ENCODE measurements around the gene IL13RA2. TPM values are rescaled to one million over a fixed set of nuclear protein-coding genes. Genes with fewer than 3 reads are reported as not detected.

Gene IL13RA2
- total RNA-seq, 2 experiments from 2014 or later: not detected

DNA sequence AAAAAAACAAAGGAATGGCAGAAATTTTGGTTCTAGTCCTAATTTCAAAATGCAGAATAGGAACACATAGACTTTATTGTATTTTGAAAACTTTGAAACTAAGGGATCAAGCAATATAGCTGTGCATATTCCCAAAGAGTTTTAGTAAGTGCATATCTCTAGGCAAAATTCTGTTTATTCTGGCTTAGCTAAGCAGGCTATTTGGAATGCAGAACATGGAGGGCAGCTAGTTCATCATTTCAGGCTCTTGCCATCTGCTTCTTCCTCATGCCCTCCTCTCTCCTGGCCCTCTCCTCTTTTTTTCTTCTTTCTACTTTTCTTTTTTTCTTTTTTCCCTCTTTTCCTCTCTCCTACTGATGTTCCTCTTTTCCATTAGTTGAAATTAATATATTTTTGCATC lies 12.0 kb upstream of the IL13RA2 start:
- no peak overlapping the region for H3K27ac Mint-ChIP-seq
- H3K4me1 Mint-ChIP-seq: no peaks in the 10 kb centered on the region
- H3K27me3 Mint-ChIP-seq: no peaks in the 10 kb centered on the region
- no peaks in the 10 kb centered on the region for H3K36me3 Mint-ChIP-seq
- no peaks in the 10 kb centered on the region for H3K9me3 Mint-ChIP-seq
- ATAC-seq (ENCODE audit: low read depth) (no peak), DNase-seq (no peak)
- no peak overlapping the region for H3K4me3 Mint-ChIP-seq
- POLR2A ChIA-PET: no interaction called here

DNA sequence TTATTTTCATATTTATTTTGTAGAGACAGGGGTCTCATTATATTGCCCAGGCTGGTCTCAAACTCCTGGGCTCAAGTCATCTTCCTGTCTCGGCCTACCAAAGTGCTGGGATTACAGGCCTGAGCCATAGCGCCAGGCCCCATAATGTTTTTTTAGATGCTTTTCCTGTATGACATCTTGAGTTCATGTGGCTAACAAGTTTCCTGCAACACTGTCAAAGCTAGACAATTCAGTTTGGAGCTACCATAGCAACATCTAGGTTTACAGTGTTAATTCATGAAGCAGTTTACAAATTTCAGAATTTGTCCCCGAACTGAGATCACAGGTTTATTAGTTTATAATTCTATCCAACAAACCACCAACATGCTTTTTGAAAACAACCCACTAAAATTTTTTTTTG lies 6.4 kb upstream of the IL13RA2 start:
- no peak overlapping the region for H3K4me3 Mint-ChIP-seq
- no peaks in the 10 kb centered on the region for H3K9me3 Mint-ChIP-seq
- no peaks in the 10 kb centered on the region for H3K36me3 Mint-ChIP-seq
- no peak overlapping the region for H3K27ac Mint-ChIP-seq
- DNase-seq: no peak
- H3K4me1 Mint-ChIP-seq: no peaks in the 10 kb centered on the region
- POLR2A ChIA-PET: no interaction called here
- no peaks in the 10 kb centered on the region for H3K27me3 Mint-ChIP-seq
- no peak for ATAC-seq (ENCODE audit: low read depth)

DNA sequence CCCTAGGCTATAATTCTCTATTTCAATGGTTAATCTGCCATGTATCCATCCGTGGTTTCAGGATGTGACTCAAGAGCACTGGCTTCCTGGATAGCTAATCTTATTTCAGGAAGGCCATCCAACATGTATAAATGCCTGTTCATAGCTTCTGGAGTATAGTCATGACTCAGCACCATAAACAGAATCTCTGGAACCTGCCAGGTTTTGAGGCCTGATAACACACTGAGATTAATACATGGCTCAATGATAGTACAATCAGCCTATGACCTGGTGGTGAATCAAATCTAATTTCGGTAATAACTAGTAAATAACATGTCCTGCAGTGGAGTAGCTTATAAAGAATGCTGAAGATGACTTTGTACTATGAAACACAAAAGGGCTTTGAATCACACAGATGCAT lies 5.7 kb upstream of the IL13RA2 start:
- Mint-ChIP-seq H3K4me1 (no peaks in the 10 kb centered on the region), H3K4me3 (no peak overlapping the region), H3K9me3 (no peaks in the 10 kb centered on the region), H3K27me3 (no peaks in the 10 kb centered on the region), H3K27ac (no peak overlapping the region), H3K36me3 (no peaks in the 10 kb centered on the region)
- DNase-seq (no peak), ATAC-seq (ENCODE audit: low read depth) (no peak)
- POLR2A ChIA-PET: no interaction called here

DNA sequence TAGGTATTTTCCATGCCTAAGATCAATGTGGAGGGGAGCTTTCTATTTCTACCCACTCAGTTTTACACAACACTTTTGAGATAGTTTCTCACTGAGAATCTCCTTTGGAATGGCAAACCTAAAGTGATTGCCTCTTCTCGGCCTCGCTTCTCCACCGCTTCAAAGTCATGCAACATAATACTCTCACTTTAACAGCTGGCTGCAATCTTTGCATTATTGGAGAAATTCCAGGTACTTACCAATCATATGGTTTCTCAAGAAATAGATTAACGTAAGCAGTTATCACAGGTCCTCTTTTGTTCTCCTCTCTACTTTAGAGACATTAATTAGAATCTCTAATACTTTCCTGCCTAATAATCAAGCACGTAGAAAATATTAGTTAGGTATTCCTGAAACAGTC lies 3.7 kb upstream of the IL13RA2 start:
- H3K36me3 Mint-ChIP-seq: no peaks in the 10 kb centered on the region
- no peak for DNase-seq
- POLR2A ChIA-PET: no interaction called here
- no peaks in the 10 kb centered on the region for H3K9me3 Mint-ChIP-seq
- H3K27me3 Mint-ChIP-seq: no peaks in the 10 kb centered on the region
- no peak overlapping the region for H3K4me3 Mint-ChIP-seq
- no peak overlapping the region for H3K27ac Mint-ChIP-seq
- no peak for ATAC-seq (ENCODE audit: low read depth)
- no peaks in the 10 kb centered on the region for H3K4me1 Mint-ChIP-seq

DNA sequence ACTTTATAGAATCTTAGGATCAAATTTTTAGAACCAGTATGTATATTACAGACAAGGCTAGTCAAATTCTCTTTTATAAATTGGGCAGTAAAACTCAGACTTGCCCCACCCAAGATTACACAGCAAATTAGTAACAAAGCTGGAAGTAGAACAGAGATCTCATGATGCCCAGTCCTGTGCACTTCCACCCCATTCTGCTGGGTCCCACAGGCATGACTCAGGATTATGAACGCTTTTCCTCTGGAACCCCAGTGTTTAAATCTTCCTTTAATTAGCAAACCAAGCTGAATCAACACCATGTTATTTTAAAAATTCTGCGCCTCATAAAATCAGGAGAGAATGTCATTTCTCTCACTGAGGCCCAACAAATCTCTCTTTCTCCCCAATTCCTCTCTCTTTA lies 1.5 kb upstream of the IL13RA2 start:
- POLR2A ChIA-PET: no interaction called here
- Mint-ChIP-seq H3K4me3 (no peak overlapping the region), H3K27ac (no peak overlapping the region), H3K36me3 (no peaks in the 10 kb centered on the region), H3K27me3 (no peaks in the 10 kb centered on the region), H3K9me3 (no peaks in the 10 kb centered on the region), H3K4me1 (no peaks in the 10 kb centered on the region)
- DNase-seq: no peak
- ATAC-seq (ENCODE audit: low read depth): no peak

DNA sequence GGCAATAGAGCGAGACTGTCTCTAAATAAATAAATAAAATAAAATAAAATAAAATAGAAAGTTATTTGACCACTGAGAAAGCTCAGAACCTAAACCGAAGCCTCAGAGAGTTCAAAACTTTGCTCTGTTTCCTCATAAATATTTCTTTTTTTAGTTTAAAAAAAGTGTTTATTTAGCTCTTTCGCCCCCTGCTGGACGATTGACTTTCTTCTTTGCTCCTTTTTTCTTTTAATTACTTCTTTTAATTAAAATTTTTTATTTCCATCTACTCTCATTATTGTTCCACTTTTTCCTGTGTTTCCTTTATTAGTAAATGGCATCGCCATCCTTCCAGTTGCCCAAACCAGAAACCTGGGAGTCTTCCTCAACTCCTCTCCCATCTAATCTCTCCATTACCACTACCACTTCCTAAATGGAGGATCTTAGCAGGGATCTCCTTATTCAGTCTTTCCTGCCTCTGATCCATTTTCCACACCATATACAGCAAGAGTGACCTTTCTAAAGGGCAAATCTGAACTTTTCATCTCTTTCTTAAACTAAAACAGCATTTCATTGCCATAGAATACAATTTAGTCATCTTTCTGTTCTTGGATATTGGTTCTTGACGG lies 728 bp upstream of the IL13RA2 start:
- ATAC-seq (ENCODE audit: low read depth) (no peak), DNase-seq (no peak)
- H3K27ac Mint-ChIP-seq: no peak overlapping the region
- H3K9me3 Mint-ChIP-seq: no peaks in the 10 kb centered on the region
- H3K27me3 Mint-ChIP-seq: no peaks in the 10 kb centered on the region
- POLR2A ChIA-PET: no interaction called here
- no peaks in the 10 kb centered on the region for H3K4me1 Mint-ChIP-seq
- H3K36me3 Mint-ChIP-seq: no peaks in the 10 kb centered on the region
- H3K4me3 Mint-ChIP-seq: no peak overlapping the region

DNA sequence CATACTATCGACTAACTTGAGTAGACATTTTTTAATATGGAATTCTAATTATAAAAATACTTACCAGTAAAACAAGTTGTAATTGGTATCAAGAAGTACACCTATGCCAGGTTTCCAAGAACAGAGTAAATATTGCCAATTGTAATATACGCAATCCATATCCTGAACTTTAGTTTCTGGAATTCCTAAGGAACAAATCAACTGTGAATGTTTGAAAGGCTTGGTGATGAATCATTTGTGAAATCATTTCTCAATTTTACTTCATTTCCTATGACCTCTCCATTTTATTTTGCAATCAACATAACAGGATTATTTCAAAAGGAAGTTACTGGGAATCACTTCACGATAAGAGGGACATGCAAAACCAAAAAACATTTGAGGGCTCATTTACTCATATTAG lies 3.7 kb downstream of the IL13RA2 start:
- no peak overlapping the region for H3K4me3 Mint-ChIP-seq
- no peaks in the 10 kb centered on the region for H3K9me3 Mint-ChIP-seq
- H3K4me1 Mint-ChIP-seq: no peaks in the 10 kb centered on the region
- ATAC-seq (ENCODE audit: low read depth) (no peak), DNase-seq (no peak)
- POLR2A ChIA-PET: no interaction called here
- H3K27me3 Mint-ChIP-seq: no peaks in the 10 kb centered on the region
- H3K27ac Mint-ChIP-seq: no peak overlapping the region
- H3K36me3 Mint-ChIP-seq: no peaks in the 10 kb centered on the region

DNA sequence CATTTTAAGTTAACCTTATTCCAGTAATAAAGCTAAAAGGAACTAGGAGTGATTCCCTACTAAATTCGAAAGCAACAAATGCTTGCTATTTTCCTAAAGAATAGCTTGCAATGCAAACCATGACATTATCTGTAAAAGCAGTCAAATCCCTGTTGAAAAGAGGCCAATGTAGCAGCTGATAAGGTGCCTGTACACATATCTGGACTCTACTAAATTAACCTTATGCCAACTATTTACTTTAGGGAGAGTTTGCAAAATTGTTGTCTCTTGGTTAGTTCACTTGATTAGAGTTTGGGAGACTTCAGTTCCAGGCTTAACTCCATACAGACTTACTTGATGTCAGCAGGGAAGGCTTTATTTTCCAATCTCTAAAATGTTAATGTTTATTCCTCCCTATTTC lies 6.0 kb downstream of the IL13RA2 start:
- no peaks in the 10 kb centered on the region for H3K27me3 Mint-ChIP-seq
- no peaks in the 10 kb centered on the region for H3K9me3 Mint-ChIP-seq
- H3K36me3 Mint-ChIP-seq: no peaks in the 10 kb centered on the region
- H3K4me1 Mint-ChIP-seq: no peaks in the 10 kb centered on the region
- no peak for ATAC-seq (ENCODE audit: low read depth)
- H3K27ac Mint-ChIP-seq: no peak overlapping the region
- POLR2A ChIA-PET: no interaction called here
- no peak overlapping the region for H3K4me3 Mint-ChIP-seq
- no peak for DNase-seq

DNA sequence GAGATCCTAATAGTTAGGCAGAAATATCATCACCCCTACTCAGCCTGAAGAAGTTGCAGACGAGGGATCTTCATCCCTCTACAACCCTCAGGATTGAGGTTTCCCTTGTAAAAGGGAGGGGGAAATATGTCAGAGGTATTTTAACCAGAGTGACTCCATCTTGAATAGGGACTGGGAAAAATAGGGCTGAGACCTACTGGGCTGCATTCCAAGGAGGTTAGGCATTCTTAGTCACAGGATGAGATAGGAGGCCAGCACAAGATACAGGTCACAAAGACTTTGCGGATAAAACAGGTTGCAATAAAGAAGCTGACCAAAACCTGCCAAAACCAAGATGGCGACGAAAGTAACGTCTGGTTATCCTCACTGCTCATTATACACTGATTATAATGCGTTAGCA lies 17.5 kb downstream of the IL13RA2 start:
- Mint-ChIP-seq H3K9me3 (no peaks in the 10 kb centered on the region), H3K36me3 (no peaks in the 10 kb centered on the region), H3K4me1 (no peaks in the 10 kb centered on the region), H3K27ac (no peak overlapping the region), H3K27me3 (no peaks in the 10 kb centered on the region), H3K4me3 (no peak overlapping the region)
- POLR2A ChIA-PET: no interaction called here
- ATAC-seq (ENCODE audit: low read depth) (no peak), DNase-seq (no peak)

DNA sequence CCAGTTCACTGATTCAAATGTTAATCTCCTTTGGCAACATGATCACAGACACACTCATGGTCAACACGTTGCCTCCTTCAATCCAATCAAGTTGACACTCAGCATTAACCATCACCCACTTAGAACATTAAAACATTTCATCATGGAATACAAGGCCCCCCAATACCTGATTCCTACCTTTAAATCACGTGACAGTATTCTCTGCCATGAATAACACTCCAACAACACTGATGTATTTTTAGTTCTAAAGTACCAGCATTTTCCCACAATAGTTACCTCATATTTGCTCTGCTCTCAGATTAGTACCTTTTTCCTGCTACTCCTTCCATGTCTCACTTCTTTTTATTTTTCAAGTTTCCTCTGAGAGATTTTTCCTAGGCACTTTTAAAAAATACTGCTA lies 19.6 kb downstream of the IL13RA2 start:
- Mint-ChIP-seq H3K27me3 (no peaks in the 10 kb centered on the region), H3K36me3 (no peaks in the 10 kb centered on the region), H3K4me3 (no peak overlapping the region), H3K27ac (no peak overlapping the region), H3K4me1 (no peaks in the 10 kb centered on the region), H3K9me3 (no peaks in the 10 kb centered on the region)
- ATAC-seq (ENCODE audit: low read depth): no peak
- DNase-seq: no peak
- POLR2A ChIA-PET: no interaction called here

DNA sequence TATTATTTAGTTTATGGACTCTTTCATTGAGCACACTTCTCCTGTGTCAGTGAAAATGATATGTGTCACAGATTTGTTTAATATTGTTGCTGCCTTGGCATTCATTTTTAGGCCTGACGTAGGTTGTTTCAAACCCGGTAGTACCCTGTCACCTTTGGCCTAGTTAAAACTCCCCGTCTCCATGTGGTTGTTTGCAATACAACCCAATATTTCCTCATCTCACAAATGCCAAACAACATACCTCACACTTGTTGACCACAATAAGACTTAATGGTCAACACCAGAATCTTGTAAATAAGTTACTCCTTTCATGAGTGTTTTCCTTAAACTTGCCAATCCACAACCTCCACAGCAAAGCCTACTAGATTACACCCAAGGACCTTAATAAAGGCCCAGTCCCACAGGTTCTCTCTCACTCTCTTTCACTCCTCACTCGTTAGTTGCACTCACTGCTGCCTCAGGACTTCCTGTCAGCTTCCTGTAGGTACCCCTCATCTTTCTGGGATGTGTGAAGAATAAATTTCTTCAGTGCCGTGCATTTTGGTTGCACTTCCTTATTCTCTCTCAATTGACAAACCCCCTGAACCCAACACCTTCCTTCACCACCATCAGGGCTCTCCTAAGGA lies 31.3 kb downstream of the IL13RA2 start:
- DNase-seq: no peak
- ATAC-seq (ENCODE audit: low read depth): no peak
- Mint-ChIP-seq H3K36me3 (no peaks in the 10 kb centered on the region), H3K4me1 (no peaks in the 10 kb centered on the region), H3K27me3 (no peaks in the 10 kb centered on the region), H3K9me3 (no peaks in the 10 kb centered on the region), H3K4me3 (no peak overlapping the region), H3K27ac (no peak overlapping the region)
- POLR2A ChIA-PET: no interaction called here

DNA sequence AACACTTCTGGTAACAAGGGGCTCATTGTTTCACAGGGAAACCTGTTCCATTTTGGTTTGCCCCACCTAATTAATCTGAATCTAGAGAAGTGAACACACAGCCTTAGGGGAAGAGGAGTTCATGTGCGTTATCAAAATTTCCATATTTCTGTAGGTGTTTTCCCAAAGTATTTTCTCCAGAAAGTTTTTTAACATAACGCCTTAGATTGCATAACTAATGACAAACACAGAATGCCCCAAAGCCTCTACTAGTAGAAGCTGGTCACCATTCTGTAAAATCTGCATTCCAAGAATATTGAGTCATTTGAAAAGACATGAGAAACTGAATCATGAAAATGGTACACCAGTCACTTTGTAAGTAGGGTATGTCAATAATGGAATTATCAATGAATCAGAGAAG lies 41.1 kb downstream of the IL13RA2 start:
- H3K27me3 Mint-ChIP-seq: no peaks in the 10 kb centered on the region
- no peak overlapping the region for H3K4me3 Mint-ChIP-seq
- POLR2A ChIA-PET: no interaction called here
- H3K4me1 Mint-ChIP-seq: no peaks in the 10 kb centered on the region
- H3K9me3 Mint-ChIP-seq: no peaks in the 10 kb centered on the region
- no peaks in the 10 kb centered on the region for H3K36me3 Mint-ChIP-seq
- DNase-seq (no peak), ATAC-seq (ENCODE audit: low read depth) (no peak)
- no peak overlapping the region for H3K27ac Mint-ChIP-seq

DNA sequence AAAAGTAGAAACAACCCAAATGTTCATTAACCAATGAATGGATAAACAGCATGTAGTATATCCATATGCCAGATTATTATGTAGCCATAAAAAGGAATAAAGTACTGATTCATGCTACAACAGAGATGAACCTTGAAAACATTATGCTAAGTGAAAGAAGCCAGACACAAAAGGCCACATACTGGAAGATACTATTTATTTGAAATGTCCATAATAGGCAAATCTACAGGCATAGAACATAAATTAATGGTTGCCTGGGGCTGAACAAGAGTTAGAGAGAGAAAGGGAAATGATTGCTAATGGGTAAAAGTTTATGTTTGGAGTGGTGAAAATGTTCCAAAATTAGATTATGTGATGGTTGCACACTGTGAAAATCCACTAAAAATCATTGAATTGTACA lies 44.4 kb downstream of the IL13RA2 start:
- H3K36me3 Mint-ChIP-seq: no peaks in the 10 kb centered on the region
- DNase-seq (no peak), ATAC-seq (ENCODE audit: low read depth) (no peak)
- POLR2A ChIA-PET: no interaction called here
- H3K4me1 Mint-ChIP-seq: no peaks in the 10 kb centered on the region
- no peaks in the 10 kb centered on the region for H3K27me3 Mint-ChIP-seq
- H3K9me3 Mint-ChIP-seq: no peaks in the 10 kb centered on the region
- H3K27ac Mint-ChIP-seq: no peak overlapping the region
- H3K4me3 Mint-ChIP-seq: no peak overlapping the region

DNA sequence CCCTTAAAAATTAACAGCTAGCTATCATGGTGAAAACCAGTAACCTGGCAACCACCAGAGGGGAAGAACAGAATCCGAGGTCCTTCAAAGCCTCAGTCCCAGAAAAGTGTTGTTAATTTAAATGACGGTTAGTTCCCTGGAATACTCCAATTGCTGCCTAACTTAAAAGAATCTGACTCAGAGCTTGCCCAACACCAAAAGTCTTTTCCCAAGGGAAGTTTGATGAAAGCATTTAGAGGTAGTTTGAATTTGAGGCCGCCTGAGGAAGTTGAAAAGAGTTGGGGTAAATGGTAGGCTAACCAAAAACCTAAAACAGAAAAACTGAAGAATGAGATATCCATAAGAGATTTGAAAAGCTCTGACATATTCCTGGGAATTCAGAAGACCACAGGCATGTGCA lies 46.6 kb downstream of the IL13RA2 start:
- Mint-ChIP-seq H3K4me3 (no peak overlapping the region), H3K36me3 (no peaks in the 10 kb centered on the region), H3K4me1 (no peaks in the 10 kb centered on the region), H3K27me3 (no peaks in the 10 kb centered on the region), H3K9me3 (no peaks in the 10 kb centered on the region), H3K27ac (no peak overlapping the region)
- POLR2A ChIA-PET: no interaction called here
- DNase-seq (no peak), ATAC-seq (ENCODE audit: low read depth) (no peak)

DNA sequence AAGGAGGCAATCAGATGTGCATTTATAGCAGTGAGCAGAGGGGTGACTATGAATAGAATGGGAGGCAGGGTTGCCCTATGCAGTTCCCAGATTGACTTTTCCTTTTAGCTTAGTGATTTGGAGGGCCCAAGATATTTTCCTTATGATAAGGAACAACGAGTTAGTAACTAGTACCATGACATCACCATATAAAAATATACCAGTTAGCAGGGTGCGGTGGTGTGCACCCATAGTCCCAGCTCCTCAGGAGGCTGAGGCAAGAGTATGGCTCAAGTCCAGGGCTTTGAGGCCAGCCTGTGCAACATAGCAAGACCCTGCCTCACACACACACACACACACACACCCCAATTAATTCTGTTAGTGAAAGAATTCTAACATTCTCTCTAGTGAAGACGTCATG lies 53.0 kb downstream of the IL13RA2 start:
- DNase-seq (no peak), ATAC-seq (ENCODE audit: low read depth) (no peak)
- H3K4me3 Mint-ChIP-seq: no peak overlapping the region
- no peaks in the 10 kb centered on the region for H3K4me1 Mint-ChIP-seq
- no peak overlapping the region for H3K27ac Mint-ChIP-seq
- H3K36me3 Mint-ChIP-seq: no peaks in the 10 kb centered on the region
- H3K9me3 Mint-ChIP-seq: no peaks in the 10 kb centered on the region
- POLR2A ChIA-PET: no interaction called here
- no peaks in the 10 kb centered on the region for H3K27me3 Mint-ChIP-seq

Measured in activated naive CD8-positive, alpha-beta T cell treated with anti-CD3 and anti-CD28 coated beads, Interleukin-2, amount 10 ng/mL, durations not matched to agents 7 days and 5 days (primary cell).